Nephron (organoid): ENCODE results near the gene SERPINB2.

Source experiments
- H3K27ac Mint-ChIP-seq, 3 experiments: 2 replicates each; pipeline ENCODE4 v1.8.0; 2020; ENCODE audit warnings: mixed read lengths in 3 of 3, mild to moderate bottlenecking in 2 of 3, moderate library complexity in 1 of 3
- H3K27me3 Mint-ChIP-seq: 2 replicates; pipeline ENCODE4 v1.8.0; 2021; ENCODE audit warnings: low read depth, mild to moderate bottlenecking, moderate library complexity, mixed read lengths
- H3K36me3 Mint-ChIP-seq: 2 replicates; pipeline ENCODE4 v1.8.0; 2020; ENCODE audit warnings: low read depth, mixed read lengths
- H3K4me1 Mint-ChIP-seq: 2 replicates; pipeline ENCODE4 v1.8.0; 2020; ENCODE audit warnings: mixed read lengths
- H3K4me3 Mint-ChIP-seq, 3 experiments: 2 replicates each; pipeline ENCODE4 v1.8.0; 2020; ENCODE audit warnings: mild to moderate bottlenecking in 3 of 3, mixed read lengths in 3 of 3, moderate library complexity in 2 of 3
- H3K9me3 Mint-ChIP-seq: 2 replicates; pipeline ENCODE4 v1.8.0; 2020; ENCODE audit warnings: mixed read lengths
- TF ChIP-seq, protein P1 (sequence below), 3 experiments: fragments of 200-600 bp; sonication (generic); IDR thresholded peaks; one replicate each; pipeline ENCODE4 v1.5.0; 2021; ENCODE audit warnings: antibody characterized with exemption in 3 of 3; ENCODE audit not compliant: unreplicated experiment in 3 of 3

SERPINB2 gene

DNA sequence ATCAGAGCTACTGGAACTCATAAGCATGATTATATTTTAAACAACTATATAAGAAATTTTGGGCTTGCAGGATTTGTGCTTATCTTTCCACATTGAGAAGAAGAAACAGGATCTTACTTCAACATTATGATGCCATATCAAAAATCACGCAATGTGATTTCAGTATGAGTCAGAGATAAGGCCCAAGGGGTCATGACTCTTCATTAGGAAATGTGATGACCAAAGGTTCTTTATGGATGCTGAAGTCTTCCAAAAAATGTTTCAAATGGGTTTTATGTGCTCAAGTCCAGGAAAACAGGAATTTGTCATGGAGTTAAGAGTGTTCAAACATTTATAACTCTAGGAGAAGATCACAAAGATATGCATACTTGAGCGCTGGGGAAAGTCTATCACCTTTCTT lies 7.8 kb upstream of the SERPINB2 start:
- TF ChIP-seq, protein P1, sequence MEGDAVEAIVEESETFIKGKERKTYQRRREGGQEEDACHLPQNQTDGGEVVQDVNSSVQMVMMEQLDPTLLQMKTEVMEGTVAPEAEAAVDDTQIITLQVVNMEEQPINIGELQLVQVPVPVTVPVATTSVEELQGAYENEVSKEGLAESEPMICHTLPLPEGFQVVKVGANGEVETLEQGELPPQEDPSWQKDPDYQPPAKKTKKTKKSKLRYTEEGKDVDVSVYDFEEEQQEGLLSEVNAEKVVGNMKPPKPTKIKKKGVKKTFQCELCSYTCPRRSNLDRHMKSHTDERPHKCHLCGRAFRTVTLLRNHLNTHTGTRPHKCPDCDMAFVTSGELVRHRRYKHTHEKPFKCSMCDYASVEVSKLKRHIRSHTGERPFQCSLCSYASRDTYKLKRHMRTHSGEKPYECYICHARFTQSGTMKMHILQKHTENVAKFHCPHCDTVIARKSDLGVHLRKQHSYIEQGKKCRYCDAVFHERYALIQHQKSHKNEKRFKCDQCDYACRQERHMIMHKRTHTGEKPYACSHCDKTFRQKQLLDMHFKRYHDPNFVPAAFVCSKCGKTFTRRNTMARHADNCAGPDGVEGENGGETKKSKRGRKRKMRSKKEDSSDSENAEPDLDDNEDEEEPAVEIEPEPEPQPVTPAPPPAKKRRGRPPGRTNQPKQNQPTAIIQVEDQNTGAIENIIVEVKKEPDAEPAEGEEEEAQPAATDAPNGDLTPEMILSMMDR (IDR thresholded peaks at IDR 0.05; ENCODE audit: unreplicated experiment in 3 of 3): no peak
- H3K27me3 Mint-ChIP-seq: no peaks in the 10 kb centered on the region
- H3K27ac Mint-ChIP-seq: no peak overlapping the region
- no peaks in the 10 kb centered on the region for H3K36me3 Mint-ChIP-seq
- H3K4me1 Mint-ChIP-seq: no peaks in the 10 kb centered on the region
- no peak overlapping the region for H3K4me3 Mint-ChIP-seq
- no peaks in the 10 kb centered on the region for H3K9me3 Mint-ChIP-seq

DNA sequence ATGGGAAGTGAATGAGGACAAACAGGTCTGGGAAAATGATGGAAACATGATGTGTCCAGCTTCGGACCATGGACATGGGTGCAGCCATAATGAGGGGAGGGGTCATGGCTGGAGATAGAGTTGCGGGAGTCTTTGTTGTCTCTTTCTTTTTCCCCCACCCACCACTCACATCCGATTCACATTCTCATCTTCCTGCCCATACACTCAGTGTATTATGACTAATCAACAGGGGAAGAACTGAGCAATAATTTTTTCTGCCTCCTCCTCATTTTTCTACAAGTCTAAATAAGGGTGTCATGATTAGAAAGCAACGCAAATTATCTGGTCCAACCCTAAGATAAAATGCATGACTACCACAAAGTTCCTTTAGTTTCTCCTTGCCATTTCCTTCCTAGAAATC lies 5.7 kb upstream of the SERPINB2 start:
- Mint-ChIP-seq H3K9me3 (no peaks in the 10 kb centered on the region), H3K4me1 (no peaks in the 10 kb centered on the region), H3K27ac (no peak overlapping the region), H3K27me3 (no peaks in the 10 kb centered on the region), H3K4me3 (no peak overlapping the region), H3K36me3 (no peaks in the 10 kb centered on the region)
- TF ChIP-seq, protein P1 (IDR thresholded peaks at IDR 0.05; ENCODE audit: unreplicated experiment in 3 of 3): no peak

DNA sequence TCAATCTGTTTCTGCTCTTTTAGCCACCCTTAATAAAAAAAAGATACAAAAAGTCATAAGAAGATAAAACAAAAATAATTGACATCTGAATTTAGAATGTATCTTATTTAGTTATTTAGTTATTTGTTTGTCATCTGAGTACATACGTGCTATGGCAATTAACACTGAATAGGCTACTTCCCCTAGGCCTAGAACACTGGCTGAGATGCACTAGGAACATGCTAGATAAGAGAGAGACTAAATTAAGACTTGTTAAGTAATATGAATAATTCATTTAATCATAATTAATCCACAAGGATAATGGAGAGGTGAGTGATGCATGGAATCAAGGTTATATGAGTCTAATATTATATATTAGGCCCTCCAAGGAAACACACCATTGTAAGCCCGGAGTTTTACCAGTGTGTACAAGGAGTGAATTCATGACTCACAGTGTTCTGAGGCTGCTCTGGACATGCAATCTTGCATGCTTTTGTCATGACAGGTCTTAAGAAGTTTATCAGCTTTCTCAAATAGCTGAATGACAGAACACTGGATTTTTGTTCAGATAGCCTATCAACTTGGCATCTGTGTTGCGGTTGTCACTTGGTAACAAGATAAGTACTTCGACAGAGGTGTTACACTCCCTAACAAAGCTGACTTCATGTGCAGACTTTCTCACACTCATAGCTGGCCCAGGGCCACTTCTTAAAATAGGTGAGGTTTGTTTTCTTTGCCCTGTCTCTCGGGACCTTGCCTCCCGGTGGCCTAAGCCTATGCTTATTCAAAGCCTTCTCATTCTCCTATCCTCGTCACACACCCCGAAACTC lies 5.0 kb upstream of the SERPINB2 start:
- Mint-ChIP-seq H3K9me3 (no peaks in the 10 kb centered on the region), H3K4me1 (no peaks in the 10 kb centered on the region), H3K27me3 (no peaks in the 10 kb centered on the region), H3K4me3 (no peak overlapping the region), H3K36me3 (no peaks in the 10 kb centered on the region), H3K27ac (no peak overlapping the region)
- TF ChIP-seq, protein P1 (IDR thresholded peaks at IDR 0.05; ENCODE audit: unreplicated experiment in 3 of 3): no peak

DNA sequence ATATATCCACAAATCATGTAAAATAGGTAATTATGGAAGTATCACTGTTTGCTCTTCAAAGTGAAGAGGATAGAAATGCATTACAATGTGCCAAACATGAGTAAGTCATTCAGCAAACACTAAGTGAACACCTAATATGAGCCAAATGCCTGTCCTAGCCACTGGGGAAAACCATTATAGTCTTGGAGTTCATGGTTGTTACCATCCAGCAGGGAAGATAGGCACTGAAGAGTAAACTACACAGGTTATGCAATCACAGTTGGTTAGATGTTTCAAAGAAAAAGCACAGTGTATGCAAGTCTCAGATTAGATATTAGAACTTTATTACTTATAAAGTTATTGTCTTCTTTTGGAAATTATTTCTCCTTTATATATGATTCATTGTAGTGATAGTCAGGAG lies 3.9 kb upstream of the SERPINB2 start:
- TF ChIP-seq, protein P1 (IDR thresholded peaks at IDR 0.05; ENCODE audit: unreplicated experiment in 3 of 3): no peak
- no peaks in the 10 kb centered on the region for H3K27me3 Mint-ChIP-seq
- no peaks in the 10 kb centered on the region for H3K9me3 Mint-ChIP-seq

DNA sequence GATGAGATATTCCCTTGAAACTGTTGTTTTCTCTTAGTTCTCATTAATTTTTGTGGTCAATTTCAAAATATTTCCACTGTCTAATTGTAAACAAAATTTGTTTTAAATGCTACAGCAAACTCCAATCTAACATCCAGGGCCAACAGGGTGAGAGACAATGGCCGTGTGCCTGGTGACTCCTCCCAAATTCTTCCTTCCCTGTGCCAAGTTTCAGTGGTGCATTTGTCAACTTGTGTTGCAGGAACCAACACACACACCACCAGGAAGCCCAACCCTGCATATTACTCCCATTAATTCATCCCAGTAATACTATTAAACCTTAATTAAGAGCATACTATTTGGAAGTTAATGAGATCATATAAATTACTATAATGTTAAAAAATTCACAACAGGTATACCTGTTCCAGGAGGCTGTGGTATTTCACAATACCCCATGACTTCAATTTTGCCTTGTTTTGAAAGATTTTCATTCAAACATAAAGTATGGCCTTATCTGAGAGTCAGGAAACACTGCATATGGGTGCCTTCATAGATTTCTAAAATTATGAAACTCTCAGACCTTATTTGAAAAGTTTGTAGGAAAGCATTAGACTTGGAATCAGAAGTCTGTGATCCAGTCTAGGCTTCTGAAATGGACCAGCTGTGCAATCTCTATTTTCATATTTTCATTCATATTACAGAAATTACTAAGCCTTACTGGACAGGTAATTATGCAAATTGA lies 1.1 kb downstream of the SERPINB2 start:
- Mint-ChIP-seq H3K27ac (no peak overlapping the region), H3K4me3 (no peak overlapping the region), H3K4me1 (no peaks in the 10 kb centered on the region), H3K36me3 (no peaks in the 10 kb centered on the region), H3K27me3 (peaks cover 4% of the 10 kb centered on the region), H3K9me3 (no peaks in the 10 kb centered on the region)
- TF ChIP-seq, protein P1 (IDR thresholded peaks at IDR 0.05; ENCODE audit: unreplicated experiment in 3 of 3): no peak

More for the DNA sequence above, 3.9 kb upstream of the SERPINB2 start:
- Mint-ChIP-seq H3K27ac (no peak overlapping the region), H3K4me3 (no peak overlapping the region), H3K36me3 (no peaks in the 10 kb centered on the region), H3K4me1 (no peaks in the 10 kb centered on the region)
